Raji (cell line): ENCODE data around the gene TMEM25.

Experiments
- POLR2A ChIP-seq: IDR thresholded peaks from 2 replicates; pipeline ENCODE4 v1.6.1; 2011; ENCODE audit warnings: low read depth, low read length, control low read depth; ENCODE audit not compliant: insufficient read depth

Gene TMEM25

GRCh38 chr11:118530683-118531596 lies at the start of gene TMEM25:
TSS of gene TMEM25 (plus strand) at chr11:118531192. CDS start at chr11:118531802, 610 bp downstream.
- TF ChIP-seq POLR2A: no peak

GRCh38 chr11:118484405-118484804 lies 46.6 kb upstream of the TMEM25 start:
- no peak for TF ChIP-seq POLR2A

GRCh38 chr11:118485273-118485672 lies 45.7 kb upstream of the TMEM25 start:
- no peak for TF ChIP-seq POLR2A

GRCh38 chr11:118488480-118489109 lies 42.4 kb upstream of the TMEM25 start:
- TF ChIP-seq POLR2A: no peak

- TF ChIP-seq POLR2A: no peak
Observed at GRCh38 chr11:118491041-118491440, 40.0 kb upstream of the TMEM25 start.

- TF ChIP-seq POLR2A: no peak
Observed at GRCh38 chr11:118497831-118498230, 33.2 kb upstream of the TMEM25 start.

- no peak for TF ChIP-seq POLR2A
Observed at GRCh38 chr11:118503216-118503615, 27.8 kb upstream of the TMEM25 start.

GRCh38 chr11:118511601-118512000 lies 19.4 kb upstream of the TMEM25 start:
- no peak for TF ChIP-seq POLR2A

- TF ChIP-seq POLR2A: no peak
Observed at GRCh38 chr11:118514103-118514502, 16.9 kb upstream of the TMEM25 start.

GRCh38 chr11:118519549-118519948 lies 11.4 kb upstream of the TMEM25 start:
- TF ChIP-seq POLR2A: no peak

GRCh38 chr11:118521892-118522311 lies 9.1 kb upstream of the TMEM25 start:
- TF ChIP-seq POLR2A: no peak

- no peak for TF ChIP-seq POLR2A
Observed at GRCh38 chr11:118522571-118523072, 8.4 kb upstream of the TMEM25 start.

- TF ChIP-seq POLR2A: no peak
Observed at GRCh38 chr11:118524356-118524755, 6.6 kb upstream of the TMEM25 start.

- no peak for TF ChIP-seq POLR2A
Observed at GRCh38 chr11:118524757-118525470, 6.1 kb upstream of the TMEM25 start.

GRCh38 chr11:118526688-118527087 lies 4.3 kb upstream of the TMEM25 start:
- TF ChIP-seq POLR2A: no peak
